DOHH2 (cell line): ENCODE data around the gene RAVER1.

Experiments used
- EZH2phosphoT487 ChIP-seq: fragments of 200-600 bp; sonication (generic); IDR thresholded peaks from 2 replicates; pipeline ENCODE4 v1.6.1; 2017; ENCODE audit warnings: borderline replicate concordance, mild to moderate bottlenecking, antibody characterized with exemption, low read length, moderate library complexity, mixed read lengths
- TF ChIP-seq, protein P1 (sequence below): fragments of 200-600 bp; sonication (generic); IDR thresholded peaks from one replicate; pipeline ENCODE4 v1.5.1; 2014; ENCODE audit warnings: antibody characterized with exemption, mild to moderate bottlenecking, low read depth, low read length; ENCODE audit not compliant: poor library complexity, severe bottlenecking

DNA sequence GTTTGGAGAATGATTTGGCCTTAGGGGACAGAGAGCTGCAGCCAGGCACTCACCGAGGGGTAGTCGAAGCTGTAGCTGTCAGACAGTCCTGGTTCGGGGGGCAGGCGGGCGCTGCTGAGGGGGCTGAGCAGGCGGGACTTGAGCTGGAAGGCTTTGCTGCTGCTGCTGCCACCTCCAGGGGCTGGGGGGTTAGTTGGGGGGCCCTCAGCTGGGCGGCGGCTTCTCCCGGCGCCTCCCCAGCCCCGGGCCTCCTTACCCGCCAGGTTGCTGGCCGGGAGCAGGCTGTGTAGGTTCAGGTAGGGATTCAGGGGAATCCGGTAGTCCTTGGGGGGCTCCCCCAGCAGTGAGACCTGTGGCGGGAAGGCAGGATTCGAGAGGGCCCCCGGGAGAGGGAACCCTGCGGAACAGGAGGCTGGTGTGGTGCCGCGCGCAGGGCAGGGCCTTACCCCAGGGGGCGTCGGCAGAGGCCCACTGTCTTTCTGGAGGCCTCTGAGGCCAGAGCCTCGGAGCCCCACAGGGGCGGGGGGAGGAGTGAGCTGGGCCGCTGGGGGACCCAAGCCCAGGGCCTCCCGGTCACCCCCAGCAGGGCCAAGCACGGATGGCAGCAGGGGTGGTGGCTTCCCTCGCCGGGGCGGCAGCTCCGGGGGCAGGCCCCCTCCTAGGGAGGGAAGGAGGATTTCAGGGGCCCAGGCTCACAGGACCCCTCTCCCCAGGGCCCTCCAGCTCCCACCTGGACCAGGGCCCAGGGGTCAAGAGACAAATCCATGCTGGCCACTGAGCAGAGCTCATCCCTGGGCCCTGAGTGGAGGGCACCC is 12.5 kb downstream of the RAVER1 start:
- TF ChIP-seq, protein P1, sequence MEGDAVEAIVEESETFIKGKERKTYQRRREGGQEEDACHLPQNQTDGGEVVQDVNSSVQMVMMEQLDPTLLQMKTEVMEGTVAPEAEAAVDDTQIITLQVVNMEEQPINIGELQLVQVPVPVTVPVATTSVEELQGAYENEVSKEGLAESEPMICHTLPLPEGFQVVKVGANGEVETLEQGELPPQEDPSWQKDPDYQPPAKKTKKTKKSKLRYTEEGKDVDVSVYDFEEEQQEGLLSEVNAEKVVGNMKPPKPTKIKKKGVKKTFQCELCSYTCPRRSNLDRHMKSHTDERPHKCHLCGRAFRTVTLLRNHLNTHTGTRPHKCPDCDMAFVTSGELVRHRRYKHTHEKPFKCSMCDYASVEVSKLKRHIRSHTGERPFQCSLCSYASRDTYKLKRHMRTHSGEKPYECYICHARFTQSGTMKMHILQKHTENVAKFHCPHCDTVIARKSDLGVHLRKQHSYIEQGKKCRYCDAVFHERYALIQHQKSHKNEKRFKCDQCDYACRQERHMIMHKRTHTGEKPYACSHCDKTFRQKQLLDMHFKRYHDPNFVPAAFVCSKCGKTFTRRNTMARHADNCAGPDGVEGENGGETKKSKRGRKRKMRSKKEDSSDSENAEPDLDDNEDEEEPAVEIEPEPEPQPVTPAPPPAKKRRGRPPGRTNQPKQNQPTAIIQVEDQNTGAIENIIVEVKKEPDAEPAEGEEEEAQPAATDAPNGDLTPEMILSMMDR, result no peak
- TF ChIP-seq EZH2phosphoT487, result no peak
